GM12878 (cell line): ENCODE data around the gene NOC2L. TPM values are rescaled to one million over a fixed set of nuclear protein-coding genes. Genes with fewer than 3 reads are reported as not detected.
"Not testable (repeated sequence)": the region's sequence is repeated elsewhere in the genome, so short reads cannot be mapped to it uniquely, and the experiment has no call there.

Experiments used
- ATAC-seq: fragments of 200-7000 bp; cut with Tn5 transposase; 3 replicates; pipeline ENCODE4 v1.9.1; 2020; ENCODE audit warnings: mild to moderate bottlenecking, moderate library complexity
- BruUV-seq: library from RNA; stranded (reverse); fragments of 400-500 nt; replicated peaks from 2 replicates; lab custom pipeline; 2021; lab: Mats Ljungman, UMichigan
- CTCF ChIA-PET: fragments of 300-600 bp; sonication (Branson Sonifier 250); formaldehyde crosslinking; extraction: SDS; loops from one replicate; lab custom pipeline; 2021; ENCODE audit warnings: inconsistent platforms; lab: Yijun Ruan, JAX
- POLR2A ChIA-PET: fragments of 350-600 bp; formaldehyde crosslinking; extraction: SDS; loops from one replicate; lab custom pipeline; 2021; ENCODE audit warnings: inconsistent platforms; lab: Charles Lee
- RAD21 ChIA-PET: fragments of 300-600 bp; sonication (Branson Sonifier 250); formaldehyde crosslinking; loops from one replicate; lab custom pipeline; 2023; ENCODE audit warnings: antibody characterized with exemption; ENCODE audit not compliant: unreplicated experiment; lab: Charles Lee
- SMC1A ChIA-PET: fragments of 300-600 bp; sonication (Branson Sonifier 250); formaldehyde crosslinking; loops from one replicate; lab custom pipeline; 2023; ENCODE audit not compliant: unreplicated experiment, uncharacterized antibody; lab: Charles Lee
- DNase-seq: peaks from one replicate; pipeline ENCODE4 v3.0.0-alpha.2; 2011; ENCODE audit warnings: low read depth, low spot score
- FAIRE-seq: peaks from 3 replicates; lab custom pipeline; 2011; peaks lifted over from hg19 to GRCh38; lab: Jason Lieb, UNC
- H2AFZ ChIP-seq: 2 replicates; pipeline ENCODE4 v1.6.0; 2011; ENCODE audit warnings: low read depth, low read length, control low read depth; ENCODE audit not compliant: control insufficient read depth
- H3K27ac ChIP-seq: 2 replicates; pipeline ENCODE4 v1.5.1; 2011; ENCODE audit warnings: control low read depth; ENCODE audit not compliant: control insufficient read depth, insufficient read depth
- H3K27me3 ChIP-seq, 2 experiments: replicated peaks in 1 of 2; 2 replicates each; pipeline versions ENCODE4 v1.6.0 to v1.6.1; 2011; ENCODE audit warnings: low read length in 1 of 2; ENCODE audit not compliant: control insufficient read depth in 2 of 2, insufficient read depth in 2 of 2
- H3K36me3 ChIP-seq, 2 experiments: 2 replicates each; pipeline ENCODE4 v1.5.1; 2011; ENCODE audit warnings: low read length in 1 of 2; ENCODE audit not compliant: control insufficient read depth in 2 of 2, insufficient read depth in 2 of 2
- H3K4me1 ChIP-seq: 2 replicates; pipeline ENCODE4 v1.6.1; 2011; ENCODE audit warnings: mild to moderate bottlenecking, low read length, moderate library complexity, mixed read lengths; ENCODE audit not compliant: control insufficient read depth, insufficient read depth
- H3K4me2 ChIP-seq: 2 replicates; pipeline ENCODE4 v1.6.0; 2011; ENCODE audit warnings: control low read depth; ENCODE audit not compliant: control insufficient read depth, insufficient read depth
- H3K4me3 ChIP-seq: fragments of 200-600 bp; sonication (generic); 2 replicates; pipeline ENCODE4 v1.5.1; 2016
- H3K79me2 ChIP-seq: 2 replicates; pipeline ENCODE4 v1.6.0; 2011; ENCODE audit warnings: low read length; ENCODE audit not compliant: control insufficient read depth, insufficient read depth
- H3K9ac ChIP-seq: 2 replicates; pipeline ENCODE4 v1.8.0; 2011; ENCODE audit warnings: low read length, control low read depth, mixed read lengths; ENCODE audit not compliant: control insufficient read depth, insufficient read depth
- H3K9me3 ChIP-seq: replicated peaks from 3 replicates; pipeline ENCODE4 v1.5.1; 2011; ENCODE audit warnings: mild to moderate bottlenecking, low read length; ENCODE audit not compliant: control insufficient read depth, insufficient read depth
- H4K20me1 ChIP-seq: 2 replicates; pipeline ENCODE4 v1.6.0; 2011; ENCODE audit not compliant: control insufficient read depth, insufficient read depth
- ETV6 ChIP-seq, 2 experiments: fragments of 450-650 bp in 1 of 2; IDR thresholded peaks in 1 of 2; conservative IDR thresholded peaks in 1 of 2; 2 replicates each; pipeline ENCODE4 v1.6.1; 2014; ENCODE audit warnings: antibody characterized with exemption in 1 of 2, borderline replicate concordance in 1 of 2, low read depth in 1 of 2, mild to moderate bottlenecking in 1 of 2, moderate library complexity in 1 of 2
- POLR2A ChIP-seq: IDR thresholded peaks from 2 replicates; pipeline ENCODE4 v1.6.1; 2011; ENCODE audit warnings: low read depth, mild to moderate bottlenecking, low read length
- RFX5 ChIP-seq: IDR thresholded peaks from 2 replicates; pipeline ENCODE4 v1.6.1; 2011; ENCODE audit warnings: low read depth, low read length, improper control_type of control experiment
- SMAD1 ChIP-seq: fragments of 450-650 bp; IDR thresholded peaks from 2 replicates; pipeline ENCODE4 v1.6.1; 2018; ENCODE audit warnings: mild to moderate bottlenecking, low read depth; ENCODE audit not compliant: partially characterized antibody
- SRF ChIP-seq, 2 experiments: IDR thresholded peaks; 2 replicates each; pipeline ENCODE4 v1.6.1; 2011; ENCODE audit warnings: low read depth in 2 of 2, low read length in 2 of 2, mild to moderate bottlenecking in 1 of 2, moderate library complexity in 1 of 2
- YBX1 ChIP-seq: fragments of 450-650 bp; IDR thresholded peaks from 2 replicates; pipeline ENCODE4 v1.6.1; 2016; ENCODE audit warnings: antibody characterized with exemption
- ZNF274 ChIP-seq: IDR thresholded peaks from one replicate; pipeline ENCODE4 v1.8.0; 2011; ENCODE audit not compliant: insufficient read length, insufficient read depth
- ZNF384 ChIP-seq: IDR thresholded peaks from 2 replicates; pipeline ENCODE4 v1.6.1; 2012; ENCODE audit warnings: low read depth, mild to moderate bottlenecking, low read length, improper control_type of control experiment, borderline replicate concordance
- WGBS: methylation state at CpG from one replicate; pipeline ENCODE4 v1.1.6; 2016; ENCODE audit warnings: low lambda C conversion rate; ENCODE audit not compliant: insufficient replicate concordance, insufficient coverage; ENCODE audit errors: missing lambda C conversion rate; 5-methylcytosine and 5-hydroxymethylcytosine counted together
- in situ Hi-C: fragments of 300-500 bp; cut with MboI; formaldehyde crosslinking; loops from 9 replicates; pipeline ENCODE4 v1.14.3; 2018; ENCODE audit warnings: mixed read lengths
- intact Hi-C: fragments of 100-400 bp; cut with micrococcal nuclease; formaldehyde crosslinking; loops from one replicate; pipeline ENCODE4 v1.14.2; 2022; ENCODE audit not compliant: unreplicated experiment
- polyA plus RNA-seq, 11 experiments: library from polyadenylated mRNA; depleted of rRNA in 4 of 11; unstranded in 6 of 11; stranded (reverse) in 5 of 11; fragments of >200 nt; fragmentation: Nextera tagmentation in 4 of 11; fragmentation: Illumina TruSeq in 1 of 11; extraction: Ambion mirVana in 4 of 11; extraction: Trizol in 1 of 11; gene quantifications; 1 replicate in 1 of 11; 2 replicates in 10 of 11; pipeline versions ENCODE4 v1.2.1 to v1.2.3, GENCODE V29; 2011 to 2016; ENCODE audit warnings: inconsistent platforms in 2 of 11, missing spikeins in 2 of 11, low read depth in 1 of 11
- total RNA-seq, 4 experiments: library from RNA; depleted of rRNA in 3 of 4; stranded (reverse); fragments of >200 nt in 3 of 4; fragmentation: Illumina TruSeq in 1 of 4; extraction: Trizol in 1 of 4; gene quantifications; 2 replicates each; pipeline versions ENCODE4 v1.2.1 to v1.2.3, GENCODE V29; 2013 to 2021

The NOC2L gene
- total and polyA plus RNA-seq, 10 of the 15 experiments (the other 5 are each of a cell fraction or from before 2014, with no cell fraction given) = 1.3 to 171 (median 64.3) TPM

DNA sequence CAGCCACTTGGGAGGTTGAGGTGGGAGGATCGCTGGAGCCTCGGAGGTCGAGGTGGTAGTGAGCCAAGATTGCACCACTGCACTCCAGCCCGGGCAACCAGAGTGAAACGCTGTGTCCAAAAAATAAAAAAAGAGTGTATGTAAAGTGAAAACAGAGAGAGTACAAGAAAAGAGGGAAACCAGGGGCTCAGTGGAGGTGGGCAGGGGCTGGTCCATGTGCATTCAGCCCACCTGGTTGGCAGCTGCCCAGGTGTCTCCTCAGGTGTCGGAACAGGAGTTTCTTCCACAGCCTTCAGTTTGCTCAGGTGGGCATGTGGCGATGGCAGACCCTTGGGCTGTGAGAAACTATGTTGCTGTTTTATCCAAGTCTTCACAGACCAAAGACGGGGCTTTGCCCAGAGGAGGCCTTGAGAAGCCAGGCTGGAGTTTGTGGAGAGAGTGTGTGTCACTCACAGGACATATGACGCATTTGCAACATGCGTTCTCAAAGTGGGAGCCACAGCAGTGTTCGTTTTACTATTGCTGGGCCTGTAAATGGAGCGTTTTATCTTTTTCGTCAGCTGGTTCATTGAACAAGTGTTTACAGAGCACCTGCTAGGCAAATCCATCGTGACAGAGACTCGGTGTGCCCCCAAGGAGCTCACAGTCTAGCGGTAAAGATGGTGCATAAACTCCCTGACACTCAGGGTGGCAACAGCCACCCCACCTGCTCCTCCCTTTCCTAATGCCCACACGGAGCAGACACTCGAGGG is 57.8 kb downstream of the NOC2L start (continued):
- no peak for TF ChIP-seq ETV6 (conservative IDR thresholded peaks at IDR 0.05 in 1 of 2, IDR thresholded peaks at IDR 0.05 in 1 of 2; ENCODE audit: borderline replicate concordance in 1 of 2, low read depth in 1 of 2)
- TF ChIP-seq, all 136 proteins: peak for 0

DNA sequence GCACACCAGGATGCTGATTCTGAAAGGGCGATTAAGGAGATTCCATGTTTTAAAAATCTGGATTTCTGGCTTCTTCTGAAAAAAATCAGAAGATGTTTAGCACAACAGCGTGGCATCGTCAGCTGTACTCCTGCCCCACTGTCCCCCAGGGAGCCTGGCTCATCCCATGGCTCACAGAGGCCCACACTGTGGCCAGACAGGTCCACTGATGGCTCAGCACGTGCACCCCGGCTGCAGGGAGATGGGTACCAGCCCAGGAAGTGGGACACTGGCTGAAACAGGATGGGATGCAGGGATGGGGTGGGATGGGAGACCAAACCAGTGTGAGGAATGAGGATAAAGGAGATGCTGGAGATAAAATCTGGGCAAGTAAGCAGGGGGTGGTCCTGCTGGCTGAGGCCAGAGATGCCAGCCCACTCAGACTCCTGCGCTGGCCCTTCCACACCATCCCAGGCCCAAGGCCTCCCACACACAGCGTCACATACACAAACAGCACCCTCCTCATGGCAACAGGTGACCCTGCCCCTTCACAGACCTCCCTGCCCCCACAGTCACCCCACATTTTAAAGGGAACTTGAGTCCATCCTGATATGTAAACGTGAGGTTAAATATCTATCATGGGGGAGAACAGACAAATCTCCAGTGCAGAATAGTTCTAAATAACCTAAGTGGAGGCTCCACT is 59.3 kb downstream of the NOC2L start:
- POLR2A ChIA-PET = no interaction called here

GRCh38 chr1:897951-898350 is 61.1 kb downstream of the NOC2L start:
- H3K4me2 ChIP-seq, H3K4me3 ChIP-seq, CTCF ChIA-PET, H3K79me2 ChIP-seq, H3K27me3 ChIP-seq, SMC1A ChIA-PET, H3K9ac ChIP-seq, in situ Hi-C loops, DNase-seq, RAD21 ChIA-PET, POLR2A ChIA-PET, BruUV-seq, H3K36me3 ChIP-seq, H3K9me3 ChIP-seq, H3K27ac ChIP-seq, intact Hi-C loops, H4K20me1 ChIP-seq, ATAC-seq, H3K4me1 ChIP-seq, FAIRE-seq, H2AFZ ChIP-seq: not testable (repeated sequence)
- WGBS = 55% methylated on average over 16 of the region's 17 CpGs

More for the DNA sequence above, 59.3 kb downstream of the NOC2L start:
- Histone ChIP-seq H3K4me2 (no peak overlapping the region), H3K27ac (no peak overlapping the region), H3K79me2 (no peaks in the 10 kb centered on the region), H3K9me3 (peaks cover 2% of the 10 kb centered on the region; the same call in 2 of the 3 replicates), H2AFZ (no peak overlapping the region), H3K4me3 (no peak overlapping the region), H3K36me3 (no peaks in the 10 kb centered on the region), H3K9ac (no peak overlapping the region), H4K20me1 (no peaks in the 10 kb centered on the region), H3K27me3 (peaks cover 0 to 5% of the 10 kb centered on the region in 2 experiments; a peak in 3 of 4 replicates), H3K4me1 (no peaks in the 10 kb centered on the region)
- in situ Hi-C loops (no loop called here), intact Hi-C loops (loop anchor here (10.0 kb wide), 1 partner anchor 165 kb away; no protein-coding TSS in a partner anchor)
- TF ChIP-seq SRF (IDR thresholded peaks at IDR 0.05; ENCODE audit: low read depth in 2 of 2, low read length in 2 of 2) = no peak
- TF ChIP-seq POLR2A = no peak
- no peak for TF ChIP-seq SMAD1
- no peak for TF ChIP-seq ZNF274
- TF ChIP-seq YBX1 = no peak
- TF ChIP-seq RFX5 = no peak
- TF ChIP-seq ZNF384 = no peak
- FAIRE-seq (no peak), ATAC-seq (no peak), DNase-seq (no peak)
- ChIA-PET RAD21 (no interaction called here), CTCF (no interaction called here), SMC1A (no interaction called here)
- BruUV-seq = no TSS peak
- WGBS = 32% methylated on average over 8 of the region's 8 CpGs
